GM12891 (cell line): ENCODE data around the gene OR2V2.

ENCODE experiments used
- DNase-seq: peaks from one replicate; pipeline ENCODE4 v3.0.0; 2011; ENCODE audit warnings: low spot score; ENCODE audit not compliant: insufficient read length
- FAIRE-seq: peaks from 2 replicates; lab custom pipeline; 2011; peaks lifted over from hg19 to GRCh38; lab: Jason Lieb, UNC
- PAX5 ChIP-seq: IDR thresholded peaks from 2 replicates; pipeline ENCODE4 v1.6.1; 2011; ENCODE audit warnings: low read length, moderate library complexity, mild to moderate bottlenecking; ENCODE audit not compliant: insufficient read depth, severe bottlenecking
- POLR2A ChIP-seq: IDR thresholded peaks from 2 replicates; pipeline ENCODE4 v1.6.1; 2011; ENCODE audit warnings: low read depth, low read length, control low read depth
- POLR2AphosphoS5 ChIP-seq: IDR thresholded peaks from 2 replicates; pipeline ENCODE4 v1.6.1; 2011; ENCODE audit warnings: low read depth, low read length, control low read depth
- POU2F2 ChIP-seq: IDR thresholded peaks from 2 replicates; pipeline ENCODE4 v1.6.1; 2011; ENCODE audit warnings: low read depth, mild to moderate bottlenecking, control low read depth, low read length, moderate library complexity
- SPI1 ChIP-seq: IDR thresholded peaks from 2 replicates; pipeline ENCODE4 v1.6.1; 2011; ENCODE audit warnings: low read depth, low read length, control low read depth
- TAF1 ChIP-seq: IDR thresholded peaks from 2 replicates; pipeline ENCODE4 v1.6.1; 2011; ENCODE audit warnings: low read depth, low read length, control low read depth

OR2V2 gene

DNA sequence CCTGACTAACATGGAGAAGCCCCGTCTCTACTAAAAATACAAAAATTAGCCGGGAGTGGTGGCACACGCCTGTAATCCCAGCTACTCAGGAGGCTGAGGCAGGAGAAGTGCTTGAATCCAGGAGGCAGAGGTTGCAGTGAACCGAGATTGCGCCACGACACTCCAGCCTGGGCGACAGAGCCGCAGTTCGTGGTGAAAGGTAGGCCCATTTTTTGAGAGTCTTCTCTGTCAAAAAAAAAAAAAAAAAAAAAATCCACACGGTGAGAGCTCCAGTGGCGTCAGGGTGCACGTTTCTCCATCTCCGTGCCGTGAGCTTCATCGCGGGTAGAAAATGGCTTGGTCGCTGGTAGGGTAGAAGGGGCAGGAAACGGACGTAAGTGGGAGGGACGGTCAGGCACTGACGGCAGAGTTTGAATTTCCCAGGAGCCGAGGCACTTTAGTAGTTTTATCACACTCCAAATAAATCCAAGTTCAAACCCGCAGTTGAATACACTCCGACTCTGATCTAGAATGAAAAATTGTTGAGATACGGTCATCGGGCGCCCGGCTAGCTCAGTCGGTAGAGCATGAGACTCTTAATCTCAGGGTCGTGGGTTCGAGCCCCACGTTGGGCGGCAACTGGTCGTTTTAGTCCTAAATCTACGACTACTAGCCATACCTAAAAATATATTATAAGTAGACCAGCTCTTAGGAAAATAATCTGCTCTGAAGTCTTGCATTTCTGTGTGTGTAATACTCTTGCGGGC is 60.0 kb downstream of the OR2V2 start:
- FAIRE-seq (peak; percentile 81), DNase-seq (no peak)
- TF ChIP-seq POLR2A: no peak
- TF ChIP-seq POLR2AphosphoS5: no peak
- no peak for TF ChIP-seq TAF1
- no peak for TF ChIP-seq POU2F2
- TF ChIP-seq SPI1: no peak
- TF ChIP-seq PAX5: no peak

GRCh38 chr5:181207960-181208253 is 60.5 kb downstream of the OR2V2 start:
- TF ChIP-seq TAF1 (no peak), PAX5 (no peak), POLR2AphosphoS5 (no peak), POLR2A (no peak), POU2F2 (no peak), SPI1 (no peak)
- no peak for FAIRE-seq
- no peak for DNase-seq
